WTC11 (cell line): ENCODE measurements around the gene MACROD2. TPM values are rescaled to one million over a fixed set of nuclear protein-coding genes. Genes with fewer than 3 reads are reported as not detected.

Source experiments
- ATAC-seq: fragments of 200-7000 bp; cut with Tn5 transposase; 2 replicates; pipeline ENCODE4 v1.10.0; 2021; ENCODE audit warnings: mild to moderate bottlenecking, moderate library complexity
- CTCF ChIA-PET: fragments of 300-600 bp; sonication (Branson Sonifier 250); formaldehyde crosslinking; loops from one replicate; lab custom pipeline; 2021; ENCODE audit warnings: antibody characterized with exemption; lab: Charles Lee
- POLR2A ChIA-PET: fragments of 350-600 bp; sonication (Branson Sonifier 250); formaldehyde crosslinking; loops from one replicate; lab custom pipeline; 2021; ENCODE audit warnings: antibody characterized with exemption; lab: Charles Lee
- DNase-seq: peaks from one replicate; pipeline ENCODE4 v3.0.0; 2021; ENCODE audit warnings: low spot score
- H3K27ac Mint-ChIP-seq: 2 replicates; pipeline ENCODE4 v1.8.0; 2021; ENCODE audit warnings: mixed read lengths
- H3K27me3 Mint-ChIP-seq: 2 replicates; pipeline ENCODE4 v1.8.0; 2021; ENCODE audit warnings: low read depth, mild to moderate bottlenecking, moderate library complexity, mixed read lengths
- H3K36me3 Mint-ChIP-seq: 2 replicates; pipeline ENCODE4 v1.8.0; 2021; ENCODE audit warnings: mixed read lengths
- H3K4me1 Mint-ChIP-seq: 2 replicates; pipeline ENCODE4 v1.8.0; 2022; ENCODE audit warnings: mixed read lengths
- H3K4me3 Mint-ChIP-seq: 2 replicates; pipeline ENCODE4 v1.8.0; 2021; ENCODE audit warnings: mild to moderate bottlenecking, moderate library complexity, mixed read lengths
- H3K9me3 Mint-ChIP-seq: 2 replicates; pipeline ENCODE4 v1.8.0; 2021; ENCODE audit warnings: mixed read lengths
- AR ChIP-seq: fragments of 250-450 bp; sonication (Bioruptor Pico); IDR thresholded peaks from 2 replicates; pipeline ENCODE4 v1.9.0; 2021; ENCODE audit warnings: mild to moderate bottlenecking
- CREB1 ChIP-seq: sonication (generic); formaldehyde crosslinking; IDR thresholded peaks from 2 replicates; pipeline ENCODE4 v1.8.0; 2023; ENCODE audit warnings: mild to moderate bottlenecking, missing genetic modification reagents
- CTCF ChIP-seq: fragments of 200-600 bp; IDR thresholded peaks from 2 replicates; pipeline ENCODE4 v1.8.0; 2022; ENCODE audit warnings: antibody characterized with exemption
- ESRRA ChIP-seq: sonication (generic); formaldehyde crosslinking; IDR thresholded peaks from 2 replicates; pipeline ENCODE4 v1.8.1; 2022; ENCODE audit warnings: mild to moderate bottlenecking, missing genetic modification reagents, borderline replicate concordance
- GABPB1 ChIP-seq: sonication (generic); formaldehyde crosslinking; IDR thresholded peaks from 2 replicates; pipeline ENCODE4 v1.8.1; 2023; ENCODE audit warnings: mild to moderate bottlenecking, missing genetic modification reagents
- JAZF1 ChIP-seq: fragments of 250-450 bp; sonication (Bioruptor Pico); IDR thresholded peaks from 2 replicates; pipeline ENCODE4 v1.9.0; 2021; ENCODE audit warnings: moderate library complexity, mild to moderate bottlenecking, inconsistent platforms
- KAT7 ChIP-seq: sonication (generic); formaldehyde crosslinking; IDR thresholded peaks from 2 replicates; pipeline ENCODE4 v1.8.1; 2023; ENCODE audit warnings: missing genetic modification reagents, mild to moderate bottlenecking, borderline replicate concordance
- NFE2L1 ChIP-seq: sonication (generic); formaldehyde crosslinking; IDR thresholded peaks from 2 replicates; pipeline ENCODE4 v1.8.1; 2023; ENCODE audit warnings: missing genetic modification reagents
- NR2C2 ChIP-seq: sonication (generic); formaldehyde crosslinking; IDR thresholded peaks from 2 replicates; pipeline ENCODE4 v1.8.0; 2022; ENCODE audit warnings: mild to moderate bottlenecking, missing genetic modification reagents
- NR3C1 ChIP-seq: sonication (generic); formaldehyde crosslinking; conservative IDR thresholded peaks from 2 replicates; pipeline ENCODE4 v1.8.1; 2023; ENCODE audit warnings: low read depth, mild to moderate bottlenecking, missing genetic modification reagents
- PREB ChIP-seq: sonication (generic); formaldehyde crosslinking; IDR thresholded peaks from 2 replicates; pipeline ENCODE4 v1.8.1; 2022; ENCODE audit warnings: mild to moderate bottlenecking, missing genetic modification reagents, moderate library complexity, borderline replicate concordance
- PRRX2 ChIP-seq: fragments of 250-450 bp; sonication (Bioruptor Pico); IDR thresholded peaks from 2 replicates; pipeline ENCODE4 v1.8.0; 2021; ENCODE audit warnings: mild to moderate bottlenecking
- RELA ChIP-seq: sonication (generic); formaldehyde crosslinking; IDR thresholded peaks from 2 replicates; pipeline ENCODE4 v1.8.1; 2022; ENCODE audit warnings: missing genetic modification reagents, mild to moderate bottlenecking, borderline replicate concordance
- RORB ChIP-seq: fragments of 250-450 bp; sonication (Bioruptor Pico); IDR thresholded peaks from 2 replicates; pipeline ENCODE4 v1.9.0; 2021; ENCODE audit warnings: mild to moderate bottlenecking
- STAT6 ChIP-seq: sonication (generic); formaldehyde crosslinking; conservative IDR thresholded peaks from 2 replicates; pipeline ENCODE4 v1.8.1; 2023; ENCODE audit warnings: mild to moderate bottlenecking, low read depth, missing genetic modification reagents, moderate library complexity
- TEAD1 ChIP-seq: sonication (generic); formaldehyde crosslinking; IDR thresholded peaks from 2 replicates; pipeline ENCODE4 v1.8.0; 2022; ENCODE audit warnings: mild to moderate bottlenecking, missing genetic modification reagents
- TEAD4 ChIP-seq: sonication (generic); formaldehyde crosslinking; IDR thresholded peaks from 2 replicates; pipeline ENCODE4 v1.8.0; 2022; ENCODE audit warnings: mild to moderate bottlenecking, missing genetic modification reagents
- ZNF219 ChIP-seq: sonication (generic); formaldehyde crosslinking; IDR thresholded peaks from 2 replicates; pipeline ENCODE4 v1.8.0; 2023; ENCODE audit warnings: missing genetic modification reagents, mild to moderate bottlenecking, borderline replicate concordance
- ZNF512 ChIP-seq: sonication (generic); formaldehyde crosslinking; IDR thresholded peaks from 2 replicates; pipeline ENCODE4 v1.8.1; 2022; ENCODE audit warnings: missing genetic modification reagents, borderline replicate concordance
- ZNF671 ChIP-seq: fragments of 250-450 bp; sonication (Bioruptor Pico); IDR thresholded peaks from 2 replicates; pipeline ENCODE4 v1.8.0; 2021; ENCODE audit warnings: mild to moderate bottlenecking
- total RNA-seq: library from RNA; stranded (reverse); gene quantifications from 3 replicates; pipeline ENCODE4 v1.2.3, GENCODE V29; 2021

MACROD2 gene
- total RNA-seq, 1 experiment from 2014 or later = 4.1 TPM

- TF ChIP-seq AR (CRISPR knock-in tag) = no peak
- TF ChIP-seq NFE2L1 (CRISPR knock-in tag) = no peak
- no peak for TF ChIP-seq NR3C1 (CRISPR knock-in tag)
- no peak for TF ChIP-seq PRRX2 (CRISPR knock-in tag)
- TF ChIP-seq ZNF219 (CRISPR knock-in tag) = no peak
- no peak for TF ChIP-seq KAT7 (CRISPR knock-in tag)
Measured at GRCh38 chr20:14375416-14375985, 380.2 kb downstream of the MACROD2 start (continued).

- no peak overlapping the region for H3K27ac Mint-ChIP-seq
- DNase-seq (no peak), ATAC-seq (no peak)
- H3K36me3 Mint-ChIP-seq = no peaks in the 10 kb centered on the region
- peaks cover 27% of the 10 kb centered on the region for H3K4me1 Mint-ChIP-seq
- no peaks in the 10 kb centered on the region for H3K27me3 Mint-ChIP-seq
- H3K4me3 Mint-ChIP-seq = no peak overlapping the region
- POLR2A ChIA-PET = no interaction called here
- no peaks in the 10 kb centered on the region for H3K9me3 Mint-ChIP-seq
- CTCF ChIA-PET = interaction anchor here (0.8 kb wide), 1 partner anchor 41 kb away, joined by 3 read pairs; the partner anchor contains the start of gene FLRT3
- TF ChIP-seq TEAD4 (CRISPR knock-in tag) = no peak
- no peak for TF ChIP-seq RORB
- no peak for TF ChIP-seq ESRRA
- TF ChIP-seq STAT6 = no peak
- TF ChIP-seq JAZF1 = no peak
- TF ChIP-seq CTCF = no peak
- no peak for TF ChIP-seq CREB1 (CRISPR knock-in tag)
- no peak for TF ChIP-seq PREB
- no peak for TF ChIP-seq ZNF512 (CRISPR knock-in tag)
- TF ChIP-seq RELA (CRISPR knock-in tag) = no peak
- no peak for TF ChIP-seq AR (CRISPR knock-in tag)
- TF ChIP-seq ZNF671 = no peak
- no peak for TF ChIP-seq GABPB1
- TF ChIP-seq TEAD1 (CRISPR knock-in tag) = no peak
- TF ChIP-seq NR2C2 (CRISPR knock-in tag) = no peak
Measured at GRCh38 chr20:14378326-14378725, 383.0 kb downstream of the MACROD2 start.
